A673 (cell line): Measurements from ENCODE around the gene TENM4. TPM values are rescaled to one million over a fixed set of nuclear protein-coding genes. Genes with fewer than 3 reads are reported as not detected.

Experiments
- BruUV-seq: library from RNA; stranded (reverse); fragments of 400-500 nt; replicated peaks from 2 replicates; lab custom pipeline; 2021; lab: Mats Ljungman, UMichigan
- CTCF ChIA-PET: fragments of 300-600 bp; sonication (Branson Sonifier 250); formaldehyde crosslinking; loops from one replicate; lab custom pipeline; 2022; ENCODE audit warnings: antibody characterized with exemption; lab: Charles Lee
- POLR2A ChIA-PET: fragments of 300-600 bp; sonication (Branson Sonifier 250); formaldehyde crosslinking; loops from one replicate; lab custom pipeline; 2022; ENCODE audit warnings: antibody characterized with exemption; ENCODE audit not compliant: low non-redundant PET; lab: Charles Lee
- DNase-seq: peaks from one replicate; pipeline ENCODE4 v3.0.0-alpha.2; 2015; ENCODE audit warnings: low spot score
- H3K27ac ChIP-seq: fragments of 200-600 bp; sonication (generic); 2 replicates; pipeline ENCODE4 v1.5.1; 2016; ENCODE audit warnings: mixed run types, low read depth, mild to moderate bottlenecking, mixed read lengths, antibody characterized with exemption, low read length; ENCODE audit not compliant: poor library complexity, severe bottlenecking
- H3K27me3 ChIP-seq: fragments of 200-600 bp; sonication (generic); replicated peaks from 2 replicates; pipeline ENCODE4 v1.6.1; 2017; ENCODE audit warnings: mixed run types, low read depth, mild to moderate bottlenecking, mixed read lengths, antibody characterized with exemption, low read length; ENCODE audit not compliant: insufficient read depth, poor library complexity
- H3K36me3 ChIP-seq: fragments of 200-600 bp; sonication (generic); 2 replicates; pipeline ENCODE4 v1.6.1; 2016; ENCODE audit warnings: mixed run types, mild to moderate bottlenecking, mixed read lengths, antibody characterized with exemption, low read length; ENCODE audit not compliant: insufficient read depth, poor library complexity, severe bottlenecking
- H3K4me1 ChIP-seq: fragments of 200-600 bp; sonication (generic); 2 replicates; pipeline ENCODE4 v1.6.1; 2017; ENCODE audit warnings: mixed run types, mild to moderate bottlenecking, mixed read lengths, antibody characterized with exemption, low read length; ENCODE audit not compliant: insufficient read depth, poor library complexity, severe bottlenecking
- H3K4me3 ChIP-seq: fragments of 200-600 bp; sonication (generic); 2 replicates; pipeline ENCODE4 v1.5.1; 2016; ENCODE audit warnings: low read depth, mixed run types, mild to moderate bottlenecking, mixed read lengths, low read length; ENCODE audit not compliant: poor library complexity, severe bottlenecking
- H3K9me3 ChIP-seq: fragments of 200-600 bp; sonication (generic); 2 replicates; pipeline ENCODE4 v1.6.1; 2016; ENCODE audit warnings: mixed run types, low read depth, mild to moderate bottlenecking, mixed read lengths, antibody characterized with exemption, low read length; ENCODE audit not compliant: poor library complexity, severe bottlenecking
- CTCF ChIP-seq: fragments of 300-800, 200-600 bp; sonication (generic); conservative IDR thresholded peaks from 2 replicates; pipeline ENCODE4 v1.5.1; 2017; ENCODE audit warnings: low read depth, mild to moderate bottlenecking, antibody characterized with exemption, low read length, moderate library complexity, mixed read lengths
- EZH2 ChIP-seq: fragments of 200-600 bp; sonication (generic); IDR thresholded peaks from 2 replicates; pipeline ENCODE4 v1.6.1; 2017; ENCODE audit warnings: borderline replicate concordance, low read depth, mild to moderate bottlenecking, mixed read lengths, antibody characterized with exemption, low read length; ENCODE audit not compliant: poor library complexity, severe bottlenecking
- intact Hi-C: fragments of 100-400 bp; cut with micrococcal nuclease; formaldehyde crosslinking; loops from one replicate; pipeline ENCODE4 v1.10.0; 2022; ENCODE audit not compliant: unreplicated experiment
- total RNA-seq: library from RNA; stranded (reverse); gene quantifications from 2 replicates; pipeline ENCODE4 v1.2.3, GENCODE V29; 2021

TENM4 gene
- total RNA-seq, 1 experiment from 2014 or later = 0.11 TPM

DNA sequence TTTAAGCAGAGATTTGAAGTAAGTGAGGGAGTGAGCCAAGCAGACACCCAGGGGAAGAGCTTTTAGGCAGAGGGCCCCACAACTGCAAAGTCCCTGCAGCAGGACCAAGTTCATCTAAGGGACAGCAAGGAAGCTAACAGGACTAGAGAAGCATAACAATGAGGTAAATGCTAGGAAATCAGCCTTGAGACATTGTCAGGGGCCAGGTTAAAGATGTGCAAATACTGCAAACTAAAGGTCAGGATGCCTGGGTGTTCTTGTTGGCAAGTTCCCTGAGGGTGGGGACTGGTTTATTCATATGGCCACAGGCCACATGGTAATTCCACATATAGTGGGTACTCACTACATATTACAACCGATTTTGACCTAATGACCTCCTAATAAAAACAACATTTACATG lies 467.0 kb downstream of the TENM4 start:
- intact Hi-C loops = no loop called here
- DNase-seq = no peak
- no peak overlapping the region for H3K27ac ChIP-seq
- no peaks in the 10 kb centered on the region for H3K9me3 ChIP-seq
- no peak overlapping the region for H3K4me3 ChIP-seq
- peaks cover 25% of the 10 kb centered on the region for H3K27me3 ChIP-seq
- CTCF ChIA-PET = no interaction called here
- TF ChIP-seq EZH2 (no peak), CTCF (no peak)
- H3K4me1 ChIP-seq = no peaks in the 10 kb centered on the region
- no TSS peak for BruUV-seq
- no peaks in the 10 kb centered on the region for H3K36me3 ChIP-seq
- POLR2A ChIA-PET = no interaction called here

DNA sequence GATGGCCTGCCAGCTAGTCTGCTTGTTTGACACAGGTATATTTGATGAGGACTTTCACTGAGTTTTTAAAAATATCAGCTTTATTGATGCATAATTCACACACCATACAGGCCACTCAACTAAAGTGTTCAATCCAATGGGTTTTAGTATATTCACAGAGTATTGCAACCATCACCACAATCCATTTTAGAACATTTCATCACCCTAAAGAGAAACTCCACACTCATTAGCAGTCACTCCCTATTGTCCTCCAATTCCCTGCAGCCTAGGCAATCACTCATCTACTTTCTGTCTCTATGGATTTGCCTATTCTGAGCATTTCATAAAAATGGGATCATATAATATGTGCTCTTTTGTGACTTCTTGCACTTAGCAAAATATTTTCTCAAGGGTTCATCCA lies 468.2 kb downstream of the TENM4 start:
- no peaks in the 10 kb centered on the region for H3K4me1 ChIP-seq
- no peak for DNase-seq
- no peak overlapping the region for H3K27ac ChIP-seq
- intact Hi-C loops = no loop called here
- no peaks in the 10 kb centered on the region for H3K36me3 ChIP-seq
- no TSS peak for BruUV-seq
- H3K27me3 ChIP-seq = peaks cover 37% of the 10 kb centered on the region
- no peak for TF ChIP-seq EZH2
- no peak for TF ChIP-seq CTCF
- CTCF ChIA-PET = no interaction called here
- no peaks in the 10 kb centered on the region for H3K9me3 ChIP-seq
- no peak overlapping the region for H3K4me3 ChIP-seq
- POLR2A ChIA-PET = no interaction called here

DNA sequence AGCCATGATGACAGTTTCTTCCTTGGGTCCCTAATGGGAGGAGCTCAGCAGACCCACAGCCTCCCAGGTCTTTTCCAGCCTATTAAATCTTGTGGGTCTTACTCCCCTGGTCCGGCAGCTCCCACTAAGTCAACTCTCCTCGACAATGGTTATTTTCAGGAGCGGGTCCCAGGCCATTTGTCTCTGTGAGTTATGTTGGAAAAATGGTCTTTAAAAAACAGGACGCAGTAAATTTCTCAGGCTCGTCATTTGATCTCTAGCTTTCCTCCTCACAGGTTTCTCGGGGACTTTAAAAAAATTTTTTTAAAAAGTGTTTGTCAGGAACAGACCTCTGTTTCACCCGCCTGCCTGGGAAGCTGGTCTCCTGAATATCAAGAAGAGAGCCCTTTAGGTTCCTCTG lies 468.7 kb downstream of the TENM4 start:
- H3K4me3 ChIP-seq = no peak overlapping the region
- no TSS peak for BruUV-seq
- no peaks in the 10 kb centered on the region for H3K4me1 ChIP-seq
- H3K36me3 ChIP-seq = no peaks in the 10 kb centered on the region
- no peaks in the 10 kb centered on the region for H3K9me3 ChIP-seq
- no peak for DNase-seq
- no peak overlapping the region for H3K27ac ChIP-seq
- no peak for TF ChIP-seq EZH2
- H3K27me3 ChIP-seq = peaks cover 41% of the 10 kb centered on the region
- intact Hi-C loops = no loop called here
- ChIA-PET CTCF (no interaction called here), POLR2A (no interaction called here)

DNA sequence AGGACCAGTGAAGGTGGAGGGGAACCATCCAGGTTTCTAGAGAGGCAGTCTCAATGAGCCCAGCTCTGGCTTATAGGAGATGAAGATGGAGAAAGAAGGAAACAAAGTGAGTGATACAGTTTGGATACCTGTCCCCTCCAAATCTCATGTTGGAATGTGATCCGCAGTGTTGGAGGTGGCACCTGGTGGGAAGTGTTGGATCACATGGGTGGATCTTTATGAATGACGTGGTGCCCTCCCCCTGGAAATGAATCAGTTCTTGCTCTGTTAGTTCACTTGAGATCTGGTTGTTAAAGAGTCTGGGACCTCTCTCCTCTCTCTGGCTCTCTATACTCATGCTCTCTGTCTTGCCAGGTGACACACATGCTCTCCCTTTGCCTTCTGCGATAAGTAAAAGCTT lies 473.0 kb downstream of the TENM4 start:
- Histone ChIP-seq H3K27me3 (peaks cover 79% of the 10 kb centered on the region), H3K27ac (no peak overlapping the region), H3K4me1 (no peaks in the 10 kb centered on the region), H3K36me3 (no peaks in the 10 kb centered on the region), H3K4me3 (no peak overlapping the region), H3K9me3 (no peaks in the 10 kb centered on the region)
- POLR2A ChIA-PET = no interaction called here
- CTCF ChIA-PET = no interaction called here
- intact Hi-C loops = no loop called here
- no TSS peak for BruUV-seq
- DNase-seq = no peak
- TF ChIP-seq EZH2 (no peak), CTCF (no peak)
